ENCODE data around the gene MYL5.

GRCh38 chr4:718460-718859 is 44.1 kb downstream of the MYL5 start:
- TF ChIP-seq GPBP1L1 (CRISPR knock-in tag; IDR thresholded peaks at IDR 0.05) (no peak), ZFY (CRISPR knock-in tag; IDR thresholded peaks at IDR 0.05) (no peak), ZNF704 (CRISPR knock-in tag; IDR thresholded peaks at IDR 0.05; ENCODE audit: borderline replicate concordance) (no peak), TBX2 (CRISPR knock-in tag; IDR thresholded peaks at IDR 0.05; ENCODE audit: borderline replicate concordance) (no peak), CTCF (CRISPR knock-in tag; IDR thresholded peaks at IDR 0.05) (no peak), MTERF4 (CRISPR knock-in tag; IDR thresholded peaks at IDR 0.05) (no peak), ZNF562 (CRISPR knock-in tag; IDR thresholded peaks at IDR 0.05; ENCODE audit: borderline replicate concordance) (no peak), ZNF318 (CRISPR knock-in tag; IDR thresholded peaks at IDR 0.05) (no peak)
